Spleen (tissue), 11 donors: Measurements from ENCODE around the gene PADI6. TPM values are rescaled to one million over a fixed set of nuclear protein-coding genes. Genes with fewer than 3 reads are reported as not detected.

Source experiments
- DNase-seq: peaks from one replicate; pipeline ENCODE4 v3.0.0-alpha.2; 2020
- H3K27ac ChIP-seq, 8 donors: fragments of 200-600 bp; sonication (generic) in 7 of 8; 1 replicate in 4 of 8; 2 replicates in 4 of 8; pipeline versions ENCODE4 v1.5.0 to v1.8.0; 2016 to 2021; ENCODE audit warnings: inconsistent platforms in 4 of 8, mild to moderate bottlenecking in 4 of 8, moderate library complexity in 1 of 8
- H3K27me3 ChIP-seq, 7 donors: fragments of 200-600 bp; sonication (generic) in 6 of 7; replicated peaks in 1 of 7; 1 replicate in 4 of 7; 2 replicates in 3 of 7; pipeline versions ENCODE4 v1.5.0 to v1.8.0; 2016 to 2021; ENCODE audit warnings: inconsistent platforms in 3 of 7, mild to moderate bottlenecking in 1 of 7
- H3K36me3 ChIP-seq, 6 donors: fragments of 200-600 bp; sonication (generic) in 5 of 6; 1 replicate in 4 of 6; 2 replicates in 2 of 6; pipeline versions ENCODE4 v1.5.0 to v1.8.0; 2016 to 2021; ENCODE audit warnings: inconsistent platforms in 2 of 6
- H3K4me1 ChIP-seq, 6 donors: fragments of 200-600 bp; sonication (generic) in 5 of 6; 1 replicate in 3 of 6; 2 replicates in 3 of 6; pipeline versions ENCODE4 v1.5.0 to v1.8.0; 2016 to 2021; ENCODE audit warnings: inconsistent platforms in 3 of 6
- H3K4me3 ChIP-seq, 8 donors: fragments of 200-600 bp; sonication (generic) in 7 of 8; 1 replicate in 4 of 8; 2 replicates in 4 of 8; pipeline versions ENCODE4 v1.5.0 to v1.8.0; 2016 to 2021; ENCODE audit warnings: inconsistent platforms in 4 of 8, mild to moderate bottlenecking in 4 of 8, moderate library complexity in 2 of 8
- H3K9me3 ChIP-seq, 8 donors: fragments of 200-600 bp; sonication (generic) in 7 of 8; 1 replicate in 4 of 8; 2 replicates in 4 of 8; pipeline versions ENCODE4 v1.5.0 to v1.8.0; 2016 to 2021; ENCODE audit warnings: inconsistent platforms in 4 of 8
- POLR2A ChIP-seq, 3 donors: fragments of 450-650 bp; IDR thresholded peaks; one replicate each; pipeline ENCODE4 v1.5.1; 2017; ENCODE audit warnings: antibody characterized with exemption in 3 of 3, mild to moderate bottlenecking in 1 of 3
- POLR2AphosphoS5 ChIP-seq, 3 donors: sonication (generic); formaldehyde crosslinking; IDR thresholded peaks; one replicate each; pipeline ENCODE4 v1.5.1; 2017; ENCODE audit warnings: antibody characterized with exemption in 3 of 3
- WGBS, 5 donors: extraction: QIAGEN DNeasy Blood & Tissue Kit in 3 of 5; methylation state at CpG; one replicate each; pipeline versions ENCODE4 v1.1.5 to v1.1.7; 2013 to 2018; 5-methylcytosine and 5-hydroxymethylcytosine counted together
- intact Hi-C: fragments of 100-400 bp; cut with DNase I; formaldehyde crosslinking; loops from one replicate; pipeline ENCODE4 v1.15.0; 2023; ENCODE audit warnings: low total_unique reads
- polyA plus RNA-seq, 3 donors: library from polyadenylated mRNA; stranded (reverse); fragments of 200-250 nt; gene quantifications; one replicate each; pipeline ENCODE4 v1.2.1, GENCODE V29; 2013
- total RNA-seq, 7 donors: library from RNA; depleted of rRNA in 3 of 7; stranded (reverse); fragments of >200 nt in 3 of 7; fragmentation: NEBNext Ultra II Directional in 4 of 7; extraction: Animal tissue kit (Norgen Biotek cat#: 25700) in 4 of 7; gene quantifications; one replicate each; pipeline versions ENCODE4 v1.1.0 to v1.2.1, GENCODE V29; 2016 to 2021
- TF ChIP-seq, protein P1 (sequence below), 11 experiments: fragments of 200-600 bp in 7 of 11; fragments of 450-650 bp in 4 of 11; sonication (generic) in 4 of 11; IDR thresholded peaks in 8 of 11; conservative IDR thresholded peaks in 3 of 11; 1 replicate in 7 of 11; 2 replicates in 4 of 11; pipeline versions ENCODE4 v1.4.0 to v1.8.0; 2016 to 2021; ENCODE audit warnings: antibody characterized with exemption in 11 of 11, inconsistent platforms in 4 of 11, mild to moderate bottlenecking in 1 of 11
- donor health status: healthy with polysubstance abuse.
- donor health status: DM: no; HTN: no; CAD: no; lungs with moderate emphysema.
- donor health status: DM: no; HTN: no; CAD: no.
- donor health status: Bipolar disorder and iron deficiency.
- donor health status: healthy.
- donor health status: DM: no; HTN: no; CAD: no.
- donor health status: DM: yes; HTN: yes; CAD: no.

PADI6 gene
- total and polyA plus RNA-seq, 10 donors: 0.14 TPM; not detected in 9

DNA sequence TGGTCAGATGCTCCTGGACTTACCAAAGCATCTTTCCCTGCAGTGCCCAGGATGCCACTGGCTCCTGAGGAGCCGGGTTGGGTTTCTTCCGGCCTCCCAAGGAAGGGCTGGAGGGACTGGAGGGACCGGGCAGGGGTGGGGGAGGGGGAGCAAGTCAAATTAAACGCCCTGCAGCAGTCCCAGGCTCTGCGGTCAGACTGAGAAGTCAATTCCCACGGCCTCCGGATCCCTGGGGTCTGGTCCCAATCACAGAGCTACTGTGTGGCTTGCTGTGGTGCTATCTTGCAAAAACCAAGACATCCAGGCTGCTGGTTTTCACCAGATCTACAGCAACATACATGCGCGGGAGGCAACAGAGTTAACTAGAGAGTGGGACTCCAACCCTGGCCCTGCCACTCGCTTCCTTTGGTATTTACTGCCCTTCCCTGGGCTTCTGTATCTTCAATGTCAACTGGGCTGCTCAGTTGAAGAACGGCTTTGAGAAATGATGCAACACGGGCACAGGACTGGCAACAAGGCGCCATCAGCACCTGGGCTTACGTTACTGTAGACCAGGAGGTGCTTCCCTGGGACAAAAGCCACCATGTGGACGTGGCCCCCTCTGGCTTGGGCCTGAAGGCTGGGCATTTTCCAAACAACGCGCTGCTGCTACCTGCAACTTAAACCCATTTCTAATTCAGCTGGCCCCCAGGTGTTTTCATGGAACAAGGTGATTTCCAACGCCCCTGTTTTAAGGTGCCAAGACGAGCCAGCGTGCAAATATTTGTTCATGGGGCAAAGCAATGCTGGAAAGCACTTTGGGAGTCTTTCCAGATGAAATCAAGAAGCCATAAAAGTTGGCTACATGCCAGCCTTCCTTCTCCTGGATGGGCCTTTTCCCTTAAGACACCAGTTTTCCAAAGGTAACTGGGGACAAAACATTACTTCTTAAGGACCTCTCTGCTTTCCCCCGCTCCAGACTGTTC is 56.0 kb downstream of the PADI6 start:
- H3K36me3 ChIP-seq: peaks cover 6 to 90% (median 64%) of the 10 kb centered on the region in 6 donors
- WGBS, 5 donors: 91 to 95% (median 94%) methylated on average over 17 to 21 of the region's 21 CpGs
- TF ChIP-seq, protein P1, sequence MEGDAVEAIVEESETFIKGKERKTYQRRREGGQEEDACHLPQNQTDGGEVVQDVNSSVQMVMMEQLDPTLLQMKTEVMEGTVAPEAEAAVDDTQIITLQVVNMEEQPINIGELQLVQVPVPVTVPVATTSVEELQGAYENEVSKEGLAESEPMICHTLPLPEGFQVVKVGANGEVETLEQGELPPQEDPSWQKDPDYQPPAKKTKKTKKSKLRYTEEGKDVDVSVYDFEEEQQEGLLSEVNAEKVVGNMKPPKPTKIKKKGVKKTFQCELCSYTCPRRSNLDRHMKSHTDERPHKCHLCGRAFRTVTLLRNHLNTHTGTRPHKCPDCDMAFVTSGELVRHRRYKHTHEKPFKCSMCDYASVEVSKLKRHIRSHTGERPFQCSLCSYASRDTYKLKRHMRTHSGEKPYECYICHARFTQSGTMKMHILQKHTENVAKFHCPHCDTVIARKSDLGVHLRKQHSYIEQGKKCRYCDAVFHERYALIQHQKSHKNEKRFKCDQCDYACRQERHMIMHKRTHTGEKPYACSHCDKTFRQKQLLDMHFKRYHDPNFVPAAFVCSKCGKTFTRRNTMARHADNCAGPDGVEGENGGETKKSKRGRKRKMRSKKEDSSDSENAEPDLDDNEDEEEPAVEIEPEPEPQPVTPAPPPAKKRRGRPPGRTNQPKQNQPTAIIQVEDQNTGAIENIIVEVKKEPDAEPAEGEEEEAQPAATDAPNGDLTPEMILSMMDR (IDR thresholded peaks at IDR 0.05 in 8 of 11, conservative IDR thresholded peaks at IDR 0.05 in 3 of 11): no peak
- no peak for TF ChIP-seq POLR2AphosphoS5 (IDR thresholded peaks at IDR 0.05)
- no peak for TF ChIP-seq POLR2A (IDR thresholded peaks at IDR 0.05)

DNA sequence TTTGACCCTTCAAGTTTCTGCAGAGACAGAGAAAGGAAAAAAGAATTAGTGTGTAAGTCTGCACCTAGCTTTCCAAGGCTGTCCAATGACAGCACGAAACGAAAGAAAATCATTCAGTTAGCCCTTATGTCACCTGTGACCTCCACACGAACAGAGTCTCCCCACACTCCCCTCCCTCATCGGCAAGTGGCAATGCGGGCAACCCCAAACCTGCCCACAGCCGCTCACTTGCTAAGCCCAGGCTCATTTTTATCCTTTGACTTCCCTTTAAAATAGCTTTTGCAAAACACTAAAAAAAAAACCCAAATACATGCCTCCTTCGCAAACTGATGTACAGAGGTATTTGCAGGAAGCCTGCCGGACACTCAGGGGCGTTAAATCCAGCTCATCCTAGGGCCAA is 57.2 kb downstream of the PADI6 start:
- 78 to 89% (median 84%) methylated on average over 9 of the region's 9 CpGs for WGBS, 5 donors
- intact Hi-C loops: loop anchor here (10.0 kb wide), 1 partner anchor 46 kb away; no protein-coding TSS in a partner anchor
- H3K36me3 ChIP-seq: peaks cover 6 to 90% (median 52%) of the 10 kb centered on the region in 6 donors
- H3K4me1 ChIP-seq: peaks cover 15 to 67% (median 43%) of the 10 kb centered on the region in 6 donors
- H3K27ac ChIP-seq: no peak overlapping the region
- H3K27me3 ChIP-seq: no peaks in the 10 kb centered on the region
- no peak for DNase-seq
- TF ChIP-seq POLR2A (IDR thresholded peaks at IDR 0.05) (no peak), POLR2AphosphoS5 (IDR thresholded peaks at IDR 0.05) (peak in 1 of 3 donors; percentile 9)
- H3K9me3 ChIP-seq: no peaks in the 10 kb centered on the region
- H3K4me3 ChIP-seq: no peak overlapping the region

More for the DNA sequence above, 56.0 kb downstream of the PADI6 start:
- intact Hi-C loops: loop anchor here (10.0 kb wide), 1 partner anchor 47 kb away; no protein-coding TSS in a partner anchor
- Histone ChIP-seq H3K4me1 (peaks cover 11 to 58% (median 34%) of the 10 kb centered on the region in 6 donors), H3K9me3 (no peaks in the 10 kb centered on the region), H3K27ac (no peak overlapping the region), H3K27me3 (no peaks in the 10 kb centered on the region), H3K4me3 (no peak overlapping the region)
- DNase-seq: no peak

DNA sequence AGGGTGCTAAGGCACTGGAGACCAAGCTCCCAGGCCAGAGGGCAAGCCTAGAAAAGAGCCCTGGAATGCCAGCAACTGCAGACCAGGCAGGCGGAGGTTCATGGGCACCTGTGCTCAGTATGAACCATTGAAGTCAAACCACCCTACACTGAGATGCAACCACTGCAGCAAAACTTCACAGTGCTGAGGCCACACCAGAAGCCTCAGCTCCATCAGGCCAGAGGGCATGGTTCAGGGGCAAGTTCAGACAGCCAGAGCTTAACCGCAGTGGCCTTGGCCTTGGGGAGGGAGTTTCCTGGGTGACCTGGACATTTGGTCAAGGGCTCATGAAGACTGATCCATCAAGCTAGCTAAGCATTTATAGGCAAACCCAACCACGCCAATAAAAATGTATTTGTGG is 60.4 kb downstream of the PADI6 start:
- Histone ChIP-seq H3K27me3 (no peaks in the 10 kb centered on the region), H3K4me3 (peak overlapping the region in 1 of 8 donors; percentile 41), H3K9me3 (no peaks in the 10 kb centered on the region), H3K36me3 (peaks cover 2 to 80% (median 21%) of the 10 kb centered on the region in 6 donors), H3K27ac (peak overlapping the region in 7 of 8 donors; percentile 14 to 69 (median 59)), H3K4me1 (peaks cover 36 to 90% (median 73%) of the 10 kb centered on the region in 6 donors)
- no peak for DNase-seq
- intact Hi-C loops: no loop called here
- TF ChIP-seq, protein P1 (IDR thresholded peaks at IDR 0.05 in 8 of 11, conservative IDR thresholded peaks at IDR 0.05 in 3 of 11): no peak
- no peak for TF ChIP-seq POLR2AphosphoS5 (IDR thresholded peaks at IDR 0.05)
- TF ChIP-seq POLR2A (IDR thresholded peaks at IDR 0.05): no peak
- WGBS, 5 donors: 81 to 87% (median 83%) methylated on average over 2 to 3 of the region's 3 CpGs

DNA sequence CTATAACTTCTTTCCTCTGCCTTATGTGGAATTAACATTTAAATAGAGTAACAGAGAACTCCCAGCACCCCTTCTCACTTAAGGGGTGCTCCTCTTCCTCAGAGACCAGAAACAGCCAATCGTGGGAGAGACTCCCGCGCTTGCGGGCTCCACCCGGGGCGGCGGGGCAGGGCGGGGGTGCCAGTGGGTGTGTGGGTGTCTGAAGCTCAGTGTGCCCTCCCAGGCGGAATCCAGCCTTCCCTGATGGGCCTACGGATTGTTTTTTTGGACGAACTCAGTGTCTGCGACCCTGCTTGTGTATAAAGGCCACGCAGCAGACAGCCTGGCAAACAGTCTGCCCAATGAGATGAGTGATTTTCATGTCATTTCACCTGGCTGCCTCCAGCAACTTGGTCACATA is 61.3 kb downstream of the PADI6 start:
- Histone ChIP-seq H3K4me1 (peaks cover 36 to 88% (median 73%) of the 10 kb centered on the region in 6 donors), H3K36me3 (peaks cover 0 to 71% (median 12%) of the 10 kb centered on the region in 6 donors), H3K27ac (peak overlapping the region in 2 of 8 donors; percentile 30 to 31), H3K9me3 (no peaks in the 10 kb centered on the region), H3K4me3 (no peak overlapping the region), H3K27me3 (no peaks in the 10 kb centered on the region)
- 89 to 92% (median 89%) methylated on average over 13 of the region's 13 CpGs for WGBS, 5 donors
- TF ChIP-seq POLR2AphosphoS5 (IDR thresholded peaks at IDR 0.05) (no peak), POLR2A (IDR thresholded peaks at IDR 0.05) (no peak)
- TF ChIP-seq, protein P1 (IDR thresholded peaks at IDR 0.05 in 8 of 11, conservative IDR thresholded peaks at IDR 0.05 in 3 of 11): no peak
- DNase-seq: no peak
- intact Hi-C loops: no loop called here
